DMS 273 treated with DMSO at 0.1 percent for 48 hours (cell line): ENCODE measurements around the gene FANCM.
A peak's percentile ranks its signal among the peaks of the same experiment; 100 is the strongest.
"Not testable (repeated sequence)": the region's sequence is repeated elsewhere in the genome, so short reads cannot be mapped to it uniquely, and the experiment has no call there.

ENCODE experiments used
- DNase-seq: peaks from one replicate; lab custom pipeline; 2025; lab: John Stamatoyannopoulos, UW

Gene FANCM

DNA sequence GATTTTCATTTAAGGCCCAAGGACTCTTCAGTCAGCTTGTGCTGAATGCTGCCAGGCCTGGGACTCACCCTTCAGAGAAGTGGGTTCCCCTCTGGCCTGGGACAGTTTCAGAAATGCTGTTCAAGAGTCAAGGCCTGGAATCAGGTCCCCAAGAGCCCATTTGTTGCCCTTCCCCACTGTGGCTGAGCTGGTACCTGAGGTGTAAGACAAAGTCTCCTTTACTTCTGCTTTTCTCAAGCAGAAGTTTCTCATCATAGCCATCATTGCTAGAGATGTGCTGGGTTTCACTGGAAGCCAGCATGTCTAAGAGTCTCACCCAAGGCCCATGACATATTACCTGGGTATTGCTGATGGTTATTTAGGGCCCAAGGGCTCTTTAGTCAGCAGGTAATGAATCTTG lies 8.9 kb downstream of the FANCM start:
- DNase-seq, result no peak

DNA sequence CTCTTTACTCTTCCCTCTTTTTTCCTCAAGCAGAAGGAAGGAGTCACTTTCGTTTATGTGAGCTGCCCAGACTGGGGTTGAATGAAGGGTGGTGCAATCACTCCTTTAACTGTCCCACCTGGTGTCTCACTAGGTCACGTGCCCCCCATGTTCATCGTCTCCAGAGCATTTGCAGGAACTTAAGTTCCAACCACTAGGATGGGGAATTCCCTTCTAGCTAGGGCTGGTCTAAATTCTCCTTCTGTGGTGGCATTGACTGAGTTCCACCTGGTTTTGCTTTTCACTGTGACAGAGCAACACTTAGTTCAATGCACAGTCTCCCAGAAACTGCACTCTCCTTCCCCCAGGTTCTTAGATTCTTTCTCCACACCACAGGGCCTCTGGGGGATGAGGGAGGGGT lies 9.5 kb downstream of the FANCM start:
- no peak for DNase-seq

DNA sequence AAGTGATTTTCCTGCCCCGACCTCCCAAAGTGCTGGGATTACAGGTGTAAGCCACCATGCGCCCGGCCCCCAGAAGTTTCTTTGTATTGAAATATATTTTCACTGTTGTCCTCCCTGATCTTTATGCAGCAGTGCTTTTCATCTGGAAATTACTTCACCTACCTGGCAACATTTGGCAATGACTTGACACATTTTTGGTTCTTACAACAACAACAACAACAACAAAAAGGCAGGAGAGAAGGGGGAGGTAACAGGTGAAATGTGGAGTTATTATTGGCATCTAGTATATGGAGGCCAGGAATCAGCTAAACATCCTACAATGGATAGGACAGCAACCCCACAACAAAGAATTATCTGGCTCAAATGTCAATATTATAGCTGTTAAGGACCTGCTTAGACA lies 13.9 kb downstream of the FANCM start:
- DNase-seq, result no peak

DNA sequence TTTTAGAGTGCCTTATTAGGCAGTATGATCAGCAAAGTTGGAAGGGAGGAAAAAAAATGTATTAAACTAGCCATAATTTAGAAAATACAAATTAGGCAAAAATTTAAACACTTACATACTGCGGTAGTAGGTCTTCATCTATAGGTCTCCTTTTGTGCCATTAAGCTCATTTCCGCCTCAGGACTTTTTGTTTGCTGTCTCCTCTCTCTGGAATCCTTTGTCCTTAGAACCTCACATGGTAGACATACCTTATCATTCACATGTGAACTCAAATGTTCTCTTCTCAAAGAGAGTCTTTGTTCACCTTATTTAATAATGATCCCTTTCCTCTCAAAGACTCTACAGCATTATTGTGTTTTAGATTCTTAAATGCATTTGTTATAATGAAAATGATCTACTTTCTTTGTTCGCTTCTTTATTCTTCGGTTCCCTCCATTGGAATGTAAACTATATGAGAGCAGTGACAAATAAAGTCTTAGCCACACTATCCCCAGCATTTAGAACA lies 14.7 kb downstream of the FANCM start:
- DNase-seq, result no peak

DNA sequence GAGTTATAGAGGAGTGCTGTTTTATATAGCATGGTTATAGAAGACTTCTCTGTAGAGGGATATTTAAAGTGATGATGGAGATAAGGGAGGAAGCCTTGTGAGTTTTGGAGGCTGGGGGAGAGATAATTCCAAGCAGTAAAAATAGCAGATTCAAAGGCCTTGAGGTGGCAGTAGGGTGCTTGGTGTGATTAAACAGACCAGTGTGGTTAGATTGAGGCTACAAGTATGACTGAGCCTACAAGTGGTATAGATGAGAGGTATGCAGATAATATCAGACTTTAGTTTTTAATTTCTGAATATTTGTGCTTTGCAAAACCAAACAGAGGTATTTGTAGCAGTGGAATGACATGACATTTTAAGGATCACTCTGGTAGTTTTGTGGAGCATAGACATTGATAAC lies 20.3 kb downstream of the FANCM start:
- no peak for DNase-seq

DNA sequence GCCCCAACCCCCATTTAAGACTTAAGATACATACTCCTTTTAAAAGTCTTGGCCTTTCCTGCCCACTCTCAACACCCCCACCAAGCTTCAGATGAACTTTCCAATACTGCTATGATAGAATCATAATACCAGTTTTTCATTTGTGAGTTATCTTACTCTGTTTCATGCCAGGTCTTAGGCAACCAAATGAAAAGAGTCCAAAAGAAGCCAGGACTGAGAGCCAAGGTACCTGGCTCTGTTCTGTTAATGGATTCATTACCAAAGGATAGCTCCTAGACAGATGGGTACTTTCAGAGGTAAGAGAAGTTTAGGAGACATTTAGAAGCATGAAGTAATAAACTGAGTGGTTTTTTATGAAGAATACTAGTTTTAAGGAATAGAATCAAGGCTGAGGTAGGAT lies 34.2 kb downstream of the FANCM start:
- no peak for DNase-seq

- no peak for DNase-seq
These were observed 41.3 kb downstream of the FANCM start for GRCh38 chr14:45177076-45177475.

- no peak for DNase-seq
These were observed 45.6 kb downstream of the FANCM start for GRCh38 chr14:45181329-45181728.

- no peak for DNase-seq
These were observed 46.1 kb downstream of the FANCM start for GRCh38 chr14:45181806-45182205.

- no peak for DNase-seq
These were observed 49.5 kb downstream of the FANCM start for GRCh38 chr14:45185100-45185814.

DNA sequence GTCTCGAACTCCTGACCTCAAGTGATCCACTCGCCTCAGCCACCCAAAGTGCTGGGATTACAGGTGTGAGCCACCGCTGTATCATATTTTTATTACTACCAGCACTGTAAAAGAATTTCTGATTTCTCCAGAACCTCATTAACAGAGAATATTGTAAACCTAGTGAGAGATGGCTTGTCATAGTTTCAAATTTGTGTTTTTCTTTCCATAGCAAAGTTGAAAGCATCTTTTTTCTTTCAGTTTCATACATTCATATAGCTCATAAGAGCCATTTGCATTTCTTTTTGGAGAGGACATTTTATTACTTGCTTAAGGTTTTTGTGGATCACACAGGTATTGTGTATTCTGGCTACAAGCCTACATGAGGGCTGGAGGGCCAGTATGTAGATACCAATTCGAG lies 59.2 kb downstream of the FANCM start:
- no peak for DNase-seq

DNA sequence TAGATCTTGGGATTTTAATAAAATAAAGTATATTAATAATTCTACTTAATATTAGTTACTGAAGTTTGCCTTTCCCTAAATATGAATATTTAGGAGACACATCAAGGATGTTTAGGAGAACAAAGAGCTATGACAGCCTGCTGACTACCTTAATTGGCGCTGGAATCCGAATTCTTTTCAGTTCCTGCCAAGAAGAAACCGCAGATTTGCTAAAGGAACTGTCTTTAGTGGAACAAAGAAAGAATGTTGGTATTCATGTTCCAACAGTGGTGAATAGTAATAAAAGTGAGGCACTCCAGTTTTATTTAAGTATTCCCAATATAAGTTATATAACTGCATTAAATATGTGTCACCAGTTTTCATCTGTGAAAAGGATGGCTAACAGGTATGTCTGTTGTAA lies 62.8 kb downstream of the FANCM start:
- DNase-seq, result no peak

- DNase-seq, result no peak
These were observed 63.5 kb downstream of the FANCM start for GRCh38 chr14:45199230-45199629.

DNA sequence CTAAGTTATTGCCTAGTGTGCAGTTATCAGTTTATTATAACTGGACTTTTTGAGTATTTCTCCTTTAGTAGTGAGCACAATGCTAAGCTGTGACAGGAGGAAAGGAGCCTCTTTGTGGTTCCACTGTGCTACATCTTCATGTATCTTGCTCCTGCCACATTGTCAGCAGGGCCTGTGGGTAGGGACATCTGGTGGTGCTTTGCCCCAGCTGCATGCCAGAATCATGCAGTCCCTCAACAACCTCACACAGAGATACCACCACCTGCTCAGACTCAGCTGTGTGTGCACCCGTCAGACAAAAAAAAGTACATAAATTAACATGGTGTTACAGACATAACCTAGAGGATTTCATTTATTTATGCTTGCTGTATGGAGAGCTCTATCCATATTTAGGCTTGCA lies 66.2 kb downstream of the FANCM start:
- DNase-seq, result peak; percentile 8

- no peak for DNase-seq
These were observed 68.5 kb downstream of the FANCM start for GRCh38 chr14:45204241-45204640.

- no peak for DNase-seq
These were observed 74.4 kb downstream of the FANCM start for GRCh38 chr14:45210159-45210558.

DNA sequence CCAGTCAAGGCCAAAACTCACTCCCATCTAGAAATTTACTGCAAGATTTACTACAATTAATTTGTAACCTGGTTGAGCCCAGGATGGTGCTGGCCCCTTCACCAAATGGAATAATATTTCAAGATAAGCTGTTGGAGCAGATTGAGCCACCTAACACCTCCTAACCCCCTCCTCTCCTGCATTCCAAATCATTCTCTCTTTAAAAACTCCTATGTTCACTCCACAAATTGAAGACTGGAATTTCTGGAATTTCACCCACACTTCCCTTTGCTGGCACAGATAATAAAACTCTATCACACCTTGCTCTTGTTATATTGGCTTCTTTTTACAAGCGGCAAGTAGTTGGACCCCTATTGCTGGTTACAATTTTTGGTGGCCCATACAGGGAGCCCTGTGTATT lies 75.6 kb downstream of the FANCM start:
- DNase-seq, result no peak

DNA sequence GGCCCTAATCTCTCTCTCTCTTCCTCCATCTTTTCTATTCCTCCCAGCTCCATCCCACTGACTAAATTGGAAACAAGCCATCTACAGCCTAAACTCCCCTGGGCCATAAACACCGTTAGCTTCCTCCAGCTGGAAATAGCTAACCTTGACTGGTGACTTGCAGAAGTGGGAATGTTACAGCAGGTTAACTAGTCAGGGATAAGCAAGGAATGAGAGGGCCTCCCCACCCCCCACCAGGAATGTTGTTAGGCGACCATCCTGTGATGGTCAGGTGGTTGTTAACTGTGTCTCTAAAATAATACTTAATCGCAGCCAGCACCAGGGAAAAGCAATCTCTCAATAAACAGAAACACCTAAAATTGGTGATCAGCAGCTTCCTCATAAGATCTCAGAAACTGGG lies 76.5 kb downstream of the FANCM start:
- no peak for DNase-seq

DNA sequence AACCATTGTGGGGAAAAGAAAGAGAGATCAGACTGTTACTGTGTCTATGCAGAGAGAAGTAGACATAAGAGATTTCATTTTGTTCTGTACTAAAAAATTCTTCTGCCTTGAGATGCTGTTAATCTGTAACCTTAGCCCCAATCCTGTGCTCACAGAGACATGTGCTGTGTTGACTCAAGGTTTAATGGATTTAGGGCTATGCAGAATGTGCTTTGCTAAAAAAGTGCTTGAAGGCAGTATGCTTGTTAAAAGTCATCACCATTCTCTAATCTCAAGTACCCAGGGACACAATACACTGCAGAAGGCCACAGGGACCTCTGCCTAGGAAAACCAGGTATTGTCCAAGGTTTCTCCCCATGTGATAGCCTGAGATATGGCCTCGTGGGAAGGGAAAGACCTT lies 78.0 kb downstream of the FANCM start:
- DNase-seq, result not testable (repeated sequence)

DNA sequence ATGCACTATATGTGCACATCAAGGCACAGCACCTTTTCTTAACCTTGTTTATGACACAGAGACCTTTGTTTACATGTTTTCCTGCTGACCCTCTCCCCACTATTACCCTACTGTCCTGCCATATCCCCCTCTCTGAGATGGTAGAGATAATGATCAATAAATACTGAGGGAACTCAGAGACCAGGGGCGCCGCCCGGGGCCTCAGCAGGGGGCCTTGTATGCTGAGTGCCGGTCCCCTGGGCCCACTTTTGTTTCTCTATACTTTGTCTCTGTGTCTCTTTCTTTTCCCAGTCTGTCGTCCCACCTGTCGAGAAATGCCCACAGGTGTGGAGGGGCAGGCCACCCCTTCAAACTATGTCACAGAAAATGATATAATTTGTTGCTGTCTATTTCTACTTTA lies 78.6 kb downstream of the FANCM start:
- not testable (repeated sequence) for DNase-seq

- no peak for DNase-seq
These were observed 86.9 kb downstream of the FANCM start for GRCh38 chr14:45222485-45223262.

DNA sequence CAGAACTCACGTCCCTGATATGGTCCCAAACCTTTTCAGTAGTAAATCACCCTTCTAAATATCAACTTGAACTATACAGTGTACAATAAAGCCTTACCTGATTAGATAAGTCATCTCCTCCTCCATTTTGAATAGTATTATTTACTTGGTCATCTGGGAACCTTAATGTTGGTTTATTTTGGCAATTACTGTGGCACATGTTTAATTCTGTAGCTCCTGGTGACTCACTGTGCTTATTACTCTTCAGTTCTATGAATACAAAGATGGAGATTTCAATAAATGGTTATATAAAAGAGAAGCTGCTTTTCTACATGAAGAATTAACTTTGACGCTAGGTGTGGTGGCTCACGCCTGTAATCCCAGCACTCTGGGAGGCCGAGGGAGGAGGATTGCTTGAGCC lies 91.8 kb downstream of the FANCM start:
- DNase-seq, result no peak

- DNase-seq, result no peak
These were observed 103.3 kb downstream of the FANCM start for GRCh38 chr14:45238988-45239387.

DNA sequence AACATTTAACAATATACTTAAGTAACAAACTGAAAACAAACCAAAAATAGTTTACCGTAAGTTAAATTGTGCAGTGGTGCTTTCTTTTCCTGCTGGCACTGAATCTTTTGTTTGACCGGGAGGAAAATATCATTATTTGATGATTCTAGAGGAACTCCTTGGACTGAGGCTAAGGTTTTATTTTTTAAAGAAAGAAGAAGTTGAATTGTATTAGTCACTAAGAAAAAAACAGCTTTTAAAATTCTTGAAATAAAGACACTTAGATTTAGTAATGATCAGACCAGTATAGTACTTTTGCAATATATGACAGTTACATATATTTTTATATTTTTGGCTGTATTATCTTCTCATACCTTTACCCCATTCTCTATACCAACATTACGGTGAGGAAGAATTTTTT lies 107.0 kb downstream of the FANCM start:
- DNase-seq, result no peak
